ENCODE results near the gene MYL11. TPM values are rescaled to one million over a fixed set of nuclear protein-coding genes. Genes with fewer than 3 reads are reported as not detected.

The MYL11 gene
- polyA plus RNA-seq, 1 donor (not counting 4 experiments of a cell fraction or from before 2014, with no cell fraction given): not detected

DNA sequence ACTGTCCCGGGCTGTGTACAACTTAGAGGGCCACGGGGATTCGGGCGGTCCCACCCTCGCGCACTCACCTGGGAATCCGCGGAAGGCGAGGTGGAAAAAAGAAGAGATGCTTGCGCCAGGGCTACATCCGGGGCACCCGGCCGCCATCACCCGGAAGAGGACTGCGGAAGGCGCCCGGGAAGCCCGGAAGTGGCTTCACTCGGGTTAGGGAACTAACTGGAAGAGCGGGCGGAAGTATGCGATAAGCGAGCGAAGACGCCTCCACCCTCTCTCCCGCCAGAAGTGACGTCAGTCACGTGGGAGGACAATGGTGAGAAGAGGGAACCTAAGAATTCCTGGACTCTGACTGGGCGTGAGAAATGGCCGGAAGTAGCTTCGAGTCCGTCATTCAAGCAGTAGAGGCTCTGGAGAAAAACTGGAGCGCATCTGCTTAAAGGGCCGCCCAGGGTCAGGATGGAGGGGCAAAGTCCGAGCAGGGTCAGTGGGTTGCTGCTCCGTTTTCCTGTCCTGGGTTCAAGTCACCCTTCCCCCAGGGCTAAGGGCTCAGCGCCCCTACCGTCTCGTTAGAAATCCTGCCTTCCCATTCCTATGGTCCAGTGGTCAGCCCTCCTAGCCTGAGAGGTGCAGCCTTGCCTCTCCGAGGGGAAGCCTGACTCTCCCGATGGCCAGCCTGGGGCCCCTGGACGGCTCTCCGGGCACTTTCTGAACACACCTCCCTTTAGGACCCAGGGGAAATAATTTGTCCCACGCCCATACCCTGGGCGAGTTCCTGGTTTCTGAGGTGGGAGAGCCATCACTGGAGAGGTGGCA is 19.3 kb upstream of the MYL11 start, which contains the start of gene CD2BP2:
CD2BP2 (minus strand) TSS at position 165 of the 810 bp plus-strand sequence. CDS start 627 bp downstream, outside the sequence.
- peak within 1 kb of the TSS; percentile 95 to 100 (median 99) for H3K4me3 ChIP-seq (ENCODE audit: control insufficient read depth in 2 of 3, extremely low read depth in 1 of 3, insufficient read depth in 2 of 3, low read depth in 1 of 3, low read length in 3 of 3)
- H3K9me3 ChIP-seq (ENCODE audit: control insufficient read depth, low read depth, low read length): no peaks in the 10 kb centered on the region
- TF ChIP-seq, protein P1, sequence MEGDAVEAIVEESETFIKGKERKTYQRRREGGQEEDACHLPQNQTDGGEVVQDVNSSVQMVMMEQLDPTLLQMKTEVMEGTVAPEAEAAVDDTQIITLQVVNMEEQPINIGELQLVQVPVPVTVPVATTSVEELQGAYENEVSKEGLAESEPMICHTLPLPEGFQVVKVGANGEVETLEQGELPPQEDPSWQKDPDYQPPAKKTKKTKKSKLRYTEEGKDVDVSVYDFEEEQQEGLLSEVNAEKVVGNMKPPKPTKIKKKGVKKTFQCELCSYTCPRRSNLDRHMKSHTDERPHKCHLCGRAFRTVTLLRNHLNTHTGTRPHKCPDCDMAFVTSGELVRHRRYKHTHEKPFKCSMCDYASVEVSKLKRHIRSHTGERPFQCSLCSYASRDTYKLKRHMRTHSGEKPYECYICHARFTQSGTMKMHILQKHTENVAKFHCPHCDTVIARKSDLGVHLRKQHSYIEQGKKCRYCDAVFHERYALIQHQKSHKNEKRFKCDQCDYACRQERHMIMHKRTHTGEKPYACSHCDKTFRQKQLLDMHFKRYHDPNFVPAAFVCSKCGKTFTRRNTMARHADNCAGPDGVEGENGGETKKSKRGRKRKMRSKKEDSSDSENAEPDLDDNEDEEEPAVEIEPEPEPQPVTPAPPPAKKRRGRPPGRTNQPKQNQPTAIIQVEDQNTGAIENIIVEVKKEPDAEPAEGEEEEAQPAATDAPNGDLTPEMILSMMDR (optimal IDR thresholded peaks at IDR 0.05 in 1 of 3, IDR thresholded peaks at IDR 0.05 in 1 of 3, conservative IDR thresholded peaks at IDR 0.05 in 1 of 3; ENCODE audit: extremely low read depth in 1 of 3, insufficient read depth in 2 of 3, low read length in 3 of 3): no peak
- no peak for TF ChIP-seq EZH2 (IDR thresholded peaks at IDR 0.05; ENCODE audit: low read length)
- peak; percentile 95 for FAIRE-seq
- H3K27ac ChIP-seq (ENCODE audit: control insufficient read depth, insufficient read depth, low read length): peak within 1 kb of the TSS; percentile 96
- peak within 1 kb of the TSS; percentile 93 for H2AFZ ChIP-seq (ENCODE audit: control insufficient read depth, low read length)
- H3K9ac ChIP-seq (ENCODE audit: control insufficient read depth, extremely low read depth, insufficient read depth, low read length): peak within 1 kb of the TSS; percentile 95
- peaks cover 36% of the 10 kb centered on the region for H3K79me2 ChIP-seq (ENCODE audit: control insufficient read depth, insufficient read depth, low read length)
- peaks cover 39 to 45% of the 10 kb centered on the region in 2 experiments for H3K36me3 ChIP-seq (ENCODE audit: control insufficient read depth in 2 of 2, extremely low read depth in 1 of 2, insufficient read depth in 2 of 2, low read length in 2 of 2)
- peak within 1 kb of the TSS; percentile 93 for H3K4me2 ChIP-seq (ENCODE audit: control insufficient read depth, extremely low read depth, insufficient read depth, low read depth, low read length)
- DNase-seq (ENCODE audit: low read depth, low spot score): peak; percentile 95
- peaks cover 16% of the 10 kb centered on the region for H3K4me1 ChIP-seq (ENCODE audit: control insufficient read depth, extremely low read depth, insufficient read depth, low read length)
- no peaks in the 10 kb centered on the region for H4K20me1 ChIP-seq (ENCODE audit: control insufficient read depth, extremely low read depth, insufficient read depth, low read length)
- dilution Hi-C loops (cut with MboI; ENCODE audit: extremely low pct_ligation_motif_present, low sequenced_read_pairs): no loop called here
- no peaks in the 10 kb centered on the region for H3K9me1 ChIP-seq (ENCODE audit: control insufficient read depth, extremely low read depth, insufficient read depth, low read length)
- H3K27me3 ChIP-seq (ENCODE audit: control insufficient read depth, extremely low read depth, insufficient read depth, low read length): no peaks in the 10 kb centered on the region

DNA sequence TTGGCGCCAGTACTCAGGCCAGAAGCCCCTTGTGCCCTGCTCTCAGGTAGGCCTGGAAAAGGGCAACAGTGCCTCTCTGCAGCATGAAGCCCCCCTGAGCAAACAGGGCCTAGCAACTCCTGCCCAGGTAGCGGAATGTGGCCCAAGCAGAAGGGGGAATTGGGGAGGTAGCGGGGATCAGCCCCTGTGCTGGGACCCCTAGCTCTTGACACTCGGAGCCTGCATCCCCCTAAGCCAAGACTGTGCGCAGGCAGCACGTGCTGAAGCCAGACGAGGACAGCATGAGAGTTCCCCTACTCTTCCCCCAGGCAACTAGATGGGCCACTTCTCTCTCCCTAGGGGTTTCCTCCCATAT is 18.7 kb upstream of the MYL11 start:
- dilution Hi-C loops (cut with MboI; ENCODE audit: extremely low pct_ligation_motif_present, low sequenced_read_pairs): no loop called here
- peak overlapping the region; percentile 96 for H3K27ac ChIP-seq (ENCODE audit: control insufficient read depth, insufficient read depth, low read length)
- TF ChIP-seq EZH2 (IDR thresholded peaks at IDR 0.05; ENCODE audit: low read length): no peak
- TF ChIP-seq, protein P1 (optimal IDR thresholded peaks at IDR 0.05 in 1 of 3, IDR thresholded peaks at IDR 0.05 in 1 of 3, conservative IDR thresholded peaks at IDR 0.05 in 1 of 3; ENCODE audit: extremely low read depth in 1 of 3, insufficient read depth in 2 of 3, low read length in 3 of 3): no peak
- H3K27me3 ChIP-seq (ENCODE audit: control insufficient read depth, extremely low read depth, insufficient read depth, low read length): no peaks in the 10 kb centered on the region
- peak overlapping the region; percentile 95 to 100 (median 99) for H3K4me3 ChIP-seq (ENCODE audit: control insufficient read depth in 2 of 3, extremely low read depth in 1 of 3, insufficient read depth in 2 of 3, low read depth in 1 of 3, low read length in 3 of 3)
- H3K36me3 ChIP-seq (ENCODE audit: control insufficient read depth in 2 of 2, extremely low read depth in 1 of 2, insufficient read depth in 2 of 2, low read length in 2 of 2): peaks cover 35 to 41% of the 10 kb centered on the region in 2 experiments
- peak overlapping the region; percentile 93 for H3K4me2 ChIP-seq (ENCODE audit: control insufficient read depth, extremely low read depth, insufficient read depth, low read depth, low read length)
- peak overlapping the region; percentile 95 for H3K9ac ChIP-seq (ENCODE audit: control insufficient read depth, extremely low read depth, insufficient read depth, low read length)
- H4K20me1 ChIP-seq (ENCODE audit: control insufficient read depth, extremely low read depth, insufficient read depth, low read length): no peaks in the 10 kb centered on the region
- no peak for FAIRE-seq
- peaks cover 41% of the 10 kb centered on the region for H3K79me2 ChIP-seq (ENCODE audit: control insufficient read depth, insufficient read depth, low read length)
- no peaks in the 10 kb centered on the region for H3K9me3 ChIP-seq (ENCODE audit: control insufficient read depth, low read depth, low read length)
- no peaks in the 10 kb centered on the region for H3K9me1 ChIP-seq (ENCODE audit: control insufficient read depth, extremely low read depth, insufficient read depth, low read length)
- H3K4me1 ChIP-seq (ENCODE audit: control insufficient read depth, extremely low read depth, insufficient read depth, low read length): peaks cover 16% of the 10 kb centered on the region
- no peak for DNase-seq (ENCODE audit: low read depth, low spot score)
- H2AFZ ChIP-seq (ENCODE audit: control insufficient read depth, low read length): no peak overlapping the region
